ENCODE results near the gene LIN52. TPM values are rescaled to one million over a fixed set of nuclear protein-coding genes. Genes with fewer than 3 reads are reported as not detected.

Gene LIN52, protein sequence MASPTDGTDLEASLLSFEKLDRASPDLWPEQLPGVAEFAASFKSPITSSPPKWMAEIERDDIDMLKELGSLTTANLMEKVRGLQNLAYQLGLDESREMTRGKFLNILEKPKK
- 19.8 TPM for total RNA-seq

DNA sequence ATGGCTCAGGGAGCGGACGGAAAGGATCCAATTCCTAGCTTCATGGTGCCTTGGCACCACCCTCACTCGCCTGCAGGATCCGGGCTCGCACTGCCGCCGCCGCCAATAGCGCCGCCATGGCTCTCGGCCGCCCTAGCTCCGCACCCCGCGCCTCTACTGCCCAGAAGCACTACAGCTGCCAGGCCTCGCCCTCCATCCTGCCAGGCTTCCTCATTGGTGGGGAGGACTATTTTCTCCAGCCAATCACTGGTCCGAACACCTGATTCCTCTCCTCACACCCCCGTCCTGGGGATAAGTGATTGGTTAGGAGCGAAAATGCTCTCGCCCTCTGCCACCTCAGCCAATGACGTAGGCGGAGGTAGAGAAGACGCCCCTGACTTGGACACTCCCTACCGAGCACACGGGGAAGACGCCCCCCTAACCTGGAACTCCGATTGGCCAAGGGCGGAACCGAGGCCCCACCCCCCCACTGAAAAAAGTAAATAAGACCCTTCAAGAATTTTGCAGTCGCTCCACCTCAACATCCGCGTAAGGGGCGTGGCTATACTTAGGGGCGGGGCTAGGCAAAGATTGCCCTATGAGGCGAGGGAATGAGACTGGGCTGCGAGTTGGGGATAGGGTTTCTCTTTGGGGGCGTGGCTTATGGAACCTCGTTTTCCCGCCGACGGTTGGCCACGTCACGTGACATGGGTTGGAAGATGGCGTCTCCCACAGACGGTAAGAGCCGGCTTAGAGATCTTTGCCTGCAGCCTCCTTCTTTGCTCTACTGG lies at the start of gene LIN52, which contains the start of gene ALDH6A1:
Gene LIN52, plus strand, starts transcription at position 680 of the 770 bp plus-strand sequence. Its CDS starts 19 bp downstream, at position 699.
Gene ALDH6A1, minus strand, starts transcription at position 177 of the 770 bp plus-strand sequence. Its CDS starts 59 bp downstream, at position 118.

DNA sequence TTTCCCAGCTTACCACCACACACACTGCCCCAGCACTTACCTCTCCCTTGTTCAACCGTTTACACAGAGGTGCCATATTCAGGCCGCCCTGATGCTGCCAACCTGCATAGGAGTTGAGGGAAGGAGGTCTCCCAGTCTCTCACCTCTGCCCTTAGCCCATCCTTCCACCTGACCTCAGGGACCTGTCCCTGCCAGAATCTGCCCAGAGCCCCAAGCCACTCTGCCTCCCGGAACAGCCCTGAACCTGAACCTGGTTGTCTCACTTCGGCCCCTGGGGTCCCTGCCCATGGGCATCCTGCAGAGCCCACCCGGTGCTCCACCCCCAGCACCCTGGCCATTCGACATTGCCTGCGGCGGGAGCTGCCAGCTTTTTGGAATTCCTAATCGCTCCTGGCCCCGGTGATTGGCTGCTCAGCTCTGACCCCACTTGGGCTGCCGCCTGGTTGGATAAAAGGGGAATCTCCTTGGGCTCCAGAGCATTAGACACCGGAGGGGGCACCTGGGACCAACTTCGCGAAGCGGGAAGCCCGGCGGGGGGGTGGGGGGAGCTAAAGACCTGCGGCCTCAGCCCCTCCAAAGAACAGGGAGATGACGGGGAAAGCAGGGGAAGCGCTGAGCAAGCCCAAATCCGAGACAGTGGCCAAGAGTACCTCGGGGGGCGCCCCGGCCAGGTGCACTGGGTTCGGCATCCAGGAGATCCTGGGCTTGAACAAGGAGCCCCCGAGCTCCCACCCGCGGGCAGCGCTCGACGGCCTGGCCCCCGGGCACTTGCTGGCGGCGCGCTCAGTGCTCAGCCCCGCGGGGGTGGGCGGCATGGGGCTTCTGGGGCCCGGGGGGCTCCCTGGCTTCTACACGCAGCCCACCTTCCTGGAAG lies 154.5 kb downstream of the LIN52 start, which contains the start of gene VSX2:
Gene VSX2, plus strand, starts transcription at position 476 of the 874 bp plus-strand sequence. Its CDS starts 113 bp downstream, at position 589.

Other genes with a start within 250 kb of the LIN52 start
- 22.2 TPM for gene PTGR2, start 233.1 kb upstream of the LIN52 start, total RNA-seq
- 71.2 TPM for gene ZNF410, start 198.1 kb upstream of the LIN52 start, total RNA-seq
- 16.5 TPM for gene FAM161B, start 134.9 kb upstream of the LIN52 start, total RNA-seq
- 43.0 TPM for gene COQ6, start 134.7 kb upstream of the LIN52 start, total RNA-seq
- 13.8 TPM for gene ENTPD5, start 65.7 kb upstream of the LIN52 start, total RNA-seq
- gene BBOF1, start 65.6 kb upstream of the LIN52 start, total RNA-seq, result 15.0 TPM
- gene ALDH6A1, start 503 bp upstream of the LIN52 start, total RNA-seq, result 48.3 TPM
- gene VSX2, start 154.5 kb downstream of the LIN52 start, total RNA-seq, result 93.1 TPM
- 78.2 TPM for gene ABCD4, start 218.0 kb downstream of the LIN52 start, total RNA-seq